HepG2 (cell line): ENCODE results near the gene BMERB1. TPM values are rescaled to one million over a fixed set of nuclear protein-coding genes. Genes with fewer than 3 reads are reported as not detected.
A peak's percentile ranks its signal among the peaks of the same experiment; 100 is the strongest.

ENCODE experiments used
- ASH2L ChIP-seq: fragments of 300-600, 200-600 bp; sonication (generic); IDR thresholded peaks from 2 replicates; pipeline ENCODE4 v1.7.0; 2017; ENCODE audit warnings: low read depth, mild to moderate bottlenecking, moderate library complexity, mixed read lengths, low read length; ENCODE audit not compliant: insufficient read length
- CHCHD3 ChIP-seq: sonication (generic); formaldehyde crosslinking; IDR thresholded peaks from 2 replicates; pipeline ENCODE4 v1.8.0; 2022; ENCODE audit warnings: mild to moderate bottlenecking, missing genetic modification reagents, moderate library complexity
- NCOA5 ChIP-seq: sonication (generic); formaldehyde crosslinking; IDR thresholded peaks from 2 replicates; pipeline ENCODE4 v1.4.0; 2020; ENCODE audit warnings: missing genetic modification reagents
- RBAK ChIP-seq: sonication (generic); formaldehyde crosslinking; IDR thresholded peaks from 2 replicates; pipeline ENCODE4 v1.5.1; 2020; ENCODE audit warnings: mild to moderate bottlenecking, missing genetic modification reagents
- SALL1 ChIP-seq: sonication (generic); formaldehyde crosslinking; IDR thresholded peaks from 2 replicates; pipeline ENCODE4 v1.8.0; 2022; ENCODE audit warnings: mild to moderate bottlenecking, missing genetic modification reagents
- SIN3B ChIP-seq: fragments of 150-350 bp; IDR thresholded peaks from 2 replicates; pipeline ENCODE4 v1.6.1; 2014; ENCODE audit warnings: low read length
- ZBTB21 ChIP-seq: sonication (generic); formaldehyde crosslinking; IDR thresholded peaks from 2 replicates; pipeline ENCODE4 v1.4.0; 2020; ENCODE audit warnings: missing genetic modification reagents
- ZBTB8A ChIP-seq: sonication (generic); formaldehyde crosslinking; IDR thresholded peaks from 2 replicates; pipeline ENCODE4 v1.4.0; 2020; ENCODE audit warnings: mild to moderate bottlenecking, low read depth, missing genetic modification reagents, borderline replicate concordance
- ZFP62 ChIP-seq: sonication (generic); formaldehyde crosslinking; IDR thresholded peaks from 2 replicates; pipeline ENCODE4 v1.4.0; 2020; ENCODE audit warnings: missing genetic modification reagents
- ZMYM2 ChIP-seq: sonication (generic); formaldehyde crosslinking; IDR thresholded peaks from 2 replicates; pipeline ENCODE4 v1.8.0; 2022; ENCODE audit warnings: mild to moderate bottlenecking, missing genetic modification reagents
- ZNF44 ChIP-seq: sonication (generic); formaldehyde crosslinking; IDR thresholded peaks from 2 replicates; pipeline ENCODE4 v1.5.1; 2020; ENCODE audit warnings: mild to moderate bottlenecking, missing genetic modification reagents
- ZNF460 ChIP-seq: sonication (generic); formaldehyde crosslinking; IDR thresholded peaks from 2 replicates; pipeline ENCODE4 v1.5.1; 2020; ENCODE audit warnings: missing genetic modification reagents, mild to moderate bottlenecking, borderline replicate concordance
- ZNF709 ChIP-seq: sonication (generic); formaldehyde crosslinking; IDR thresholded peaks from 2 replicates; pipeline ENCODE4 v1.5.0; 2020; ENCODE audit warnings: mild to moderate bottlenecking, missing genetic modification reagents
- ZNF747 ChIP-seq: sonication (generic); formaldehyde crosslinking; IDR thresholded peaks from 2 replicates; pipeline ENCODE4 v1.8.1; 2023; ENCODE audit warnings: missing genetic modification reagents, mild to moderate bottlenecking, borderline replicate concordance
- polyA plus RNA-seq, 8 experiments: library from polyadenylated mRNA; depleted of rRNA in 3 of 8; stranded (reverse) in 7 of 8; unstranded in 1 of 8; fragments of >200 nt; fragmentation: Illumina TruSeq in 4 of 8; extraction: Trizol in 4 of 8; gene quantifications; 2 replicates each; pipeline versions ENCODE4 v1.2.1 to v1.2.3, GENCODE V29; 2011 to 2016; ENCODE audit warnings: low read depth in 4 of 8, missing spikeins in 1 of 8, mixed read lengths in 1 of 8; ENCODE audit not compliant: insufficient read depth in 1 of 8
- total RNA-seq, 5 experiments: library from RNA; depleted of rRNA; stranded (reverse); fragments of >200 nt; fragmentation: Illumina TruSeq; extraction: Trizol; gene quantifications; 2 replicates each; pipeline ENCODE4 v1.2.3, GENCODE V29; 2016; ENCODE audit warnings: low read depth in 1 of 5
- TF ChIP-seq, protein P1 (sequence below): sonication (generic); formaldehyde crosslinking; IDR thresholded peaks from 2 replicates; pipeline ENCODE4 v1.4.0; 2020; ENCODE audit warnings: missing genetic modification reagents, borderline replicate concordance
- TF ChIP-seq, protein P2 (sequence below): sonication (generic); formaldehyde crosslinking; IDR thresholded peaks from 2 replicates; pipeline ENCODE4 v1.4.0; 2020; ENCODE audit warnings: missing genetic modification reagents, borderline replicate concordance
- TF ChIP-seq, protein P3 (sequence below): sonication (generic); formaldehyde crosslinking; IDR thresholded peaks from 2 replicates; pipeline ENCODE4 v1.4.0; 2020; ENCODE audit warnings: missing genetic modification reagents
- TF ChIP-seq, protein P4 (sequence below): sonication (generic); formaldehyde crosslinking; IDR thresholded peaks from 2 replicates; pipeline ENCODE4 v1.4.0; 2020; ENCODE audit warnings: missing genetic modification reagents
- TF ChIP-seq, protein P5 (sequence below): sonication (generic); formaldehyde crosslinking; IDR thresholded peaks from 2 replicates; pipeline ENCODE4 v1.8.1; 2023; ENCODE audit warnings: missing genetic modification reagents, inconsistent platforms, borderline replicate concordance

Gene BMERB1
- total and polyA plus RNA-seq, 2 of the 13 experiments (the other 11 are each of a cell fraction or from before 2014, with no cell fraction given): 1.4 TPM

- TF ChIP-seq, protein P1, sequence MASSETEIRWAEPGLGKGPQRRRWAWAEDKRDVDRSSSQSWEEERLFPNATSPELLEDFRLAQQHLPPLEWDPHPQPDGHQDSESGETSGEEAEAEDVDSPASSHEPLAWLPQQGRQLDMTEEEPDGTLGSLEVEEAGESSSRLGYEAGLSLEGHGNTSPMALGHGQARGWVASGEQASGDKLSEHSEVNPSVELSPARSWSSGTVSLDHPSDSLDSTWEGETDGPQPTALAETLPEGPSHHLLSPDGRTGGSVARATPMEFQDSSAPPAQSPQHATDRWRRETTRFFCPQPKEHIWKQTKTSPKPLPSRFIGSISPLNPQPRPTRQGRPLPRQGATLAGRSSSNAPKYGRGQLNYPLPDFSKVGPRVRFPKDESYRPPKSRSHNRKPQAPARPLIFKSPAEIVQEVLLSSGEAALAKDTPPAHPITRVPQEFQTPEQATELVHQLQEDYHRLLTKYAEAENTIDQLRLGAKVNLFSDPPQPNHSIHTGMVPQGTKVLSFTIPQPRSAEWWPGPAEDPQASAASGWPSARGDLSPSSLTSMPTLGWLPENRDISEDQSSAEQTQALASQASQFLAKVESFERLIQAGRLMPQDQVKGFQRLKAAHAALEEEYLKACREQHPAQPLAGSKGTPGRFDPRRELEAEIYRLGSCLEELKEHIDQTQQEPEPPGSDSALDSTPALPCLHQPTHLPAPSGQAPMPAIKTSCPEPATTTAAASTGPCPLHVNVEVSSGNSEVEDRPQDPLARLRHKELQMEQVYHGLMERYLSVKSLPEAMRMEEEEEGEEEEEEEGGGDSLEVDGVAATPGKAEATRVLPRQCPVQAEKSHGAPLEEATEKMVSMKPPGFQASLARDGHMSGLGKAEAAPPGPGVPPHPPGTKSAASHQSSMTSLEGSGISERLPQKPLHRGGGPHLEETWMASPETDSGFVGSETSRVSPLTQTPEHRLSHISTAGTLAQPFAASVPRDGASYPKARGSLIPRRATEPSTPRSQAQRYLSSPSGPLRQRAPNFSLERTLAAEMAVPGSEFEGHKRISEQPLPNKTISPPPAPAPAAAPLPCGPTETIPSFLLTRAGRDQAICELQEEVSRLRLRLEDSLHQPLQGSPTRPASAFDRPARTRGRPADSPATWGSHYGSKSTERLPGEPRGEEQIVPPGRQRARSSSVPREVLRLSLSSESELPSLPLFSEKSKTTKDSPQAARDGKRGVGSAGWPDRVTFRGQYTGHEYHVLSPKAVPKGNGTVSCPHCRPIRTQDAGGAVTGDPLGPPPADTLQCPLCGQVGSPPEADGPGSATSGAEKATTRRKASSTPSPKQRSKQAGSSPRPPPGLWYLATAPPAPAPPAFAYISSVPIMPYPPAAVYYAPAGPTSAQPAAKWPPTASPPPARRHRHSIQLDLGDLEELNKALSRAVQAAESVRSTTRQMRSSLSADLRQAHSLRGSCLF: no peak
- TF ChIP-seq ZNF44 (peak; percentile 92; the same call in 1 of the 2 replicates), ZNF747 (no peak; the same call in 1 of the 2 replicates), ASH2L (peak; percentile 72), ZNF709 (no peak), CHCHD3 (no peak), ZFP62 (no peak), ZBTB21 (CRISPR knock-in tag) (no peak), ZMYM2 (CRISPR knock-in tag) (peak; percentile 88), ZBTB8A (CRISPR knock-in tag) (no peak), ZNF460 (CRISPR knock-in tag) (peak; percentile 15; the same call in 1 of the 2 replicates), NCOA5 (CRISPR knock-in tag) (no peak), SIN3B (no peak), SALL1 (CRISPR knock-in tag) (peak; percentile 83), RBAK (CRISPR knock-in tag) (no peak)
- TF ChIP-seq, protein P2, sequence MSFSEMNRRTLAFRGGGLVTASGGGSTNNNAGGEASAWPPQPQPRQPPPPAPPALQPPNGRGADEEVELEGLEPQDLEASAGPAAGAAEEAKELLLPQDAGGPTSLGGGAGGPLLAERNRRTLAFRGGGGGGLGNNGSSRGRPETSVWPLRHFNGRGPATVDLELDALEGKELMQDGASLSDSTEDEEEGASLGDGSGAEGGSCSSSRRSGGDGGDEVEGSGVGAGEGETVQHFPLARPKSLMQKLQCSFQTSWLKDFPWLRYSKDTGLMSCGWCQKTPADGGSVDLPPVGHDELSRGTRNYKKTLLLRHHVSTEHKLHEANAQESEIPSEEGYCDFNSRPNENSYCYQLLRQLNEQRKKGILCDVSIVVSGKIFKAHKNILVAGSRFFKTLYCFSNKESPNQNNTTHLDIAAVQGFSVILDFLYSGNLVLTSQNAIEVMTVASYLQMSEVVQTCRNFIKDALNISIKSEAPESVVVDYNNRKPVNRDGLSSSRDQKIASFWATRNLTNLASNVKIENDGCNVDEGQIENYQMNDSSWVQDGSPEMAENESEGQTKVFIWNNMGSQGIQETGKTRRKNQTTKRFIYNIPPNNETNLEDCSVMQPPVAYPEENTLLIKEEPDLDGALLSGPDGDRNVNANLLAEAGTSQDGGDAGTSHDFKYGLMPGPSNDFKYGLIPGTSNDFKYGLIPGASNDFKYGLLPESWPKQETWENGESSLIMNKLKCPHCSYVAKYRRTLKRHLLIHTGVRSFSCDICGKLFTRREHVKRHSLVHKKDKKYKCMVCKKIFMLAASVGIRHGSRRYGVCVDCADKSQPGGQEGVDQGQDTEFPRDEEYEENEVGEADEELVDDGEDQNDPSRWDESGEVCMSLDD (CRISPR knock-in tag): no peak
- TF ChIP-seq, protein P3, sequence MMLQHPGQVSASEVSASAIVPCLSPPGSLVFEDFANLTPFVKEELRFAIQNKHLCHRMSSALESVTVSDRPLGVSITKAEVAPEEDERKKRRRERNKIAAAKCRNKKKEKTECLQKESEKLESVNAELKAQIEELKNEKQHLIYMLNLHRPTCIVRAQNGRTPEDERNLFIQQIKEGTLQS (CRISPR knock-in tag): peak; percentile 19; the same call in 1 of the 2 replicates
- TF ChIP-seq, protein P4, sequence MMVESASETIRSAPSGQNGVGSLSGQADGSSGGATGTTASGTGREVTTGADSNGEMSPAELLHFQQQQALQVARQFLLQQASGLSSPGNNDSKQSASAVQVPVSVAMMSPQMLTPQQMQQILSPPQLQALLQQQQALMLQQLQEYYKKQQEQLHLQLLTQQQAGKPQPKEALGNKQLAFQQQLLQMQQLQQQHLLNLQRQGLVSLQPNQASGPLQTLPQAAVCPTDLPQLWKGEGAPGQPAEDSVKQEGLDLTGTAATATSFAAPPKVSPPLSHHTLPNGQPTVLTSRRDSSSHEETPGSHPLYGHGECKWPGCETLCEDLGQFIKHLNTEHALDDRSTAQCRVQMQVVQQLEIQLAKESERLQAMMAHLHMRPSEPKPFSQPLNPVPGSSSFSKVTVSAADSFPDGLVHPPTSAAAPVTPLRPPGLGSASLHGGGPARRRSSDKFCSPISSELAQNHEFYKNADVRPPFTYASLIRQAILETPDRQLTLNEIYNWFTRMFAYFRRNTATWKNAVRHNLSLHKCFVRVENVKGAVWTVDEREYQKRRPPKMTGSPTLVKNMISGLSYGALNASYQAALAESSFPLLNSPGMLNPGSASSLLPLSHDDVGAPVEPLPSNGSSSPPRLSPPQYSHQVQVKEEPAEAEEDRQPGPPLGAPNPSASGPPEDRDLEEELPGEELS: peak; percentile 90
- TF ChIP-seq, protein P5, sequence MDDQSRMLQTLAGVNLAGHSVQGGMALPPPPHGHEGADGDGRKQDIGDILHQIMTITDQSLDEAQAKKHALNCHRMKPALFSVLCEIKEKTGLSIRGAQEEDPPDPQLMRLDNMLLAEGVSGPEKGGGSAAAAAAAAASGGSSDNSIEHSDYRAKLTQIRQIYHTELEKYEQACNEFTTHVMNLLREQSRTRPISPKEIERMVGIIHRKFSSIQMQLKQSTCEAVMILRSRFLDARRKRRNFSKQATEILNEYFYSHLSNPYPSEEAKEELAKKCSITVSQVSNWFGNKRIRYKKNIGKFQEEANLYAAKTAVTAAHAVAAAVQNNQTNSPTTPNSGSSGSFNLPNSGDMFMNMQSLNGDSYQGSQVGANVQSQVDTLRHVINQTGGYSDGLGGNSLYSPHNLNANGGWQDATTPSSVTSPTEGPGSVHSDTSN: no peak
Observed at GRCh38 chr16:15610369-15610871, 176.0 kb downstream of the BMERB1 start (continued).
